Measurements from ENCODE around the gene SAMD14. TPM values are rescaled to one million over a fixed set of nuclear protein-coding genes. Genes with fewer than 3 reads are reported as not detected.

The SAMD14 gene
- total RNA-seq, 2 experiments from 2014 or later, result 0.59 TPM; not detected in 1

DNA sequence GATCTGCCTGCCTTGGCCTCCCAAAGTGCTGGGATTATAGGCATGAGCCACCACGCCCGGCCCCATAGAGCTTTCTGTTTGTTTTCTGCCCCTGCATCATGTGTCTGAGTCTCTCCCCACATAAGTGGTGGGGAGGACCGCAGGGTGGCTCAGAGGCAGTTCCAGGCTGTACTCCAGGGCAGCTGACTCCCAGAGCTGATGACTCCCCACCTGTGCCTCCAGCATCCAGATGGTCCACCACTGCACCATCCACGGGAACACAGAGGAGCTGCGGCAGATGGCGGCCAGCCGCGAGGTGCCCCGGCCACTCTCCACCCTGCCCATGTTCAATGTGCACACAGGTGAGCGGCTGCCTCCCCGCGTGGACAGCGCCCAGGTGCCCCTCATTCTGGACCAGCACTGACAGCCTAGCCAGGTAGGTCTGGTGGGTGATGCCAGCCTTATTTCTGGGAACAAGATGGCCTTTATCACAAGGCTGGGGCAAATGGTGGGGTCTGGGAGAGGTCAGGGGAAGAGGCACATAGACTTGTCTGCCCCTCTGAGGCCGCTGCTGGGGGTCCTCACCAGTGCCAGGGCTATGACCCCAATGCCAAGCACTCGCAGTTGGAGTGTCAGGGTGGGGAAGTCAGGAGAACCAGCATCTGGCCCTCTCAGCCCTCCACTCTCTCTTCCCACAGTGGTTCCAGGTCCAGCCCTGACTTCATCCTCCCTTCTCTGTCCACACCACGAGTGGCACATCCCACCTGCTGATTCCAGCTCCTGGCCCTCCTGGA is 45.3 kb upstream of the SAMD14 start:
- Histone ChIP-seq H3K9me3 (ENCODE audit: low read length) (no peaks in the 10 kb centered on the region), H3K79me2 (ENCODE audit: insufficient read depth, low read depth, low read length) (no peaks in the 10 kb centered on the region), H3K9me2 (ENCODE audit: insufficient read depth, low read length) (no peaks in the 10 kb centered on the region), H3K36me3 (ENCODE audit: insufficient read depth, low read length) (no peaks in the 10 kb centered on the region), H4K20me1 (ENCODE audit: insufficient read depth, low read length) (no peaks in the 10 kb centered on the region), H2AFZ (ENCODE audit: low read length) (no peak overlapping the region), H3K4me1 (ENCODE audit: insufficient read depth, low read length, poor library complexity, severe bottlenecking) (peaks cover 9% of the 10 kb centered on the region), H3K4me3 (ENCODE audit: low read depth, low read length, poor library complexity, severe bottlenecking) (no peak overlapping the region), H3K4me2 (ENCODE audit: low read length) (no peak overlapping the region), H3K27ac (ENCODE audit: low read depth, low read length, poor library complexity, severe bottlenecking) (no peak overlapping the region)
- TF ChIP-seq EZH2phosphoT487 (IDR thresholded peaks at IDR 0.05; ENCODE audit: borderline replicate concordance, low read depth, low read length), result no peak
- TF ChIP-seq, protein P1, sequence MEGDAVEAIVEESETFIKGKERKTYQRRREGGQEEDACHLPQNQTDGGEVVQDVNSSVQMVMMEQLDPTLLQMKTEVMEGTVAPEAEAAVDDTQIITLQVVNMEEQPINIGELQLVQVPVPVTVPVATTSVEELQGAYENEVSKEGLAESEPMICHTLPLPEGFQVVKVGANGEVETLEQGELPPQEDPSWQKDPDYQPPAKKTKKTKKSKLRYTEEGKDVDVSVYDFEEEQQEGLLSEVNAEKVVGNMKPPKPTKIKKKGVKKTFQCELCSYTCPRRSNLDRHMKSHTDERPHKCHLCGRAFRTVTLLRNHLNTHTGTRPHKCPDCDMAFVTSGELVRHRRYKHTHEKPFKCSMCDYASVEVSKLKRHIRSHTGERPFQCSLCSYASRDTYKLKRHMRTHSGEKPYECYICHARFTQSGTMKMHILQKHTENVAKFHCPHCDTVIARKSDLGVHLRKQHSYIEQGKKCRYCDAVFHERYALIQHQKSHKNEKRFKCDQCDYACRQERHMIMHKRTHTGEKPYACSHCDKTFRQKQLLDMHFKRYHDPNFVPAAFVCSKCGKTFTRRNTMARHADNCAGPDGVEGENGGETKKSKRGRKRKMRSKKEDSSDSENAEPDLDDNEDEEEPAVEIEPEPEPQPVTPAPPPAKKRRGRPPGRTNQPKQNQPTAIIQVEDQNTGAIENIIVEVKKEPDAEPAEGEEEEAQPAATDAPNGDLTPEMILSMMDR (conservative IDR thresholded peaks at IDR 0.05; ENCODE audit: low read length), result no peak
- no peak for DNase-seq (ENCODE audit: low spot score)
- ChIA-PET POLR2A (no interaction called here), CTCF (ENCODE audit: unreplicated experiment) (no interaction called here)
- intact Hi-C loops (cut with micrococcal nuclease; ENCODE audit: unreplicated experiment), result no loop called here
- BruUV-seq (replicated peaks), result no TSS peak

DNA sequence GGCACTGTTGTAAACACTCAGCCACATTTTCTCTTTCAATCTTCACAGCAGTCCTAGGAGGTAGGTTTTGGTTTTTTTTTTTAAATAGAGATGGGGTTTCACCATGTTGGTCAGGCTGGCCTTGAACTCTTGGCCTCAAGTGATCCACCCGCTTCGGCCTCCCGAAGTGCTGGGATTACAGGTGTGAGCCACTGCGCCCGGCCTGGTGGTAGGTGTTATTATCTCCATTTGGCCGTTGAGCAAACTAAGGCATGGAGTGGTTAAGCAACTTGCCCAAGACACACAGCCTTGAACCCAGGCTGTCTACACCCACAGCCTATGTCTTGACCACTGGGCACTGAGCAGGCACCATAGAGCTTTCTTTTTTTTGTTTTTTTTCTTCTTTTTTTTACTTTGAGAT is 44.5 kb upstream of the SAMD14 start:
- peaks cover 9% of the 10 kb centered on the region for H3K4me1 ChIP-seq (ENCODE audit: insufficient read depth, low read length, poor library complexity, severe bottlenecking)
- no peak overlapping the region for H3K4me2 ChIP-seq (ENCODE audit: low read length)
- no peaks in the 10 kb centered on the region for H3K36me3 ChIP-seq (ENCODE audit: insufficient read depth, low read length)
- intact Hi-C loops (cut with micrococcal nuclease; ENCODE audit: unreplicated experiment), result no loop called here
- TF ChIP-seq, protein P1 (conservative IDR thresholded peaks at IDR 0.05; ENCODE audit: low read length), result no peak
- TF ChIP-seq EZH2phosphoT487 (IDR thresholded peaks at IDR 0.05; ENCODE audit: borderline replicate concordance, low read depth, low read length), result no peak
- no TSS peak for BruUV-seq (replicated peaks)
- H3K79me2 ChIP-seq (ENCODE audit: insufficient read depth, low read depth, low read length), result no peaks in the 10 kb centered on the region
- no peaks in the 10 kb centered on the region for H3K9me2 ChIP-seq (ENCODE audit: insufficient read depth, low read length)
- no peak overlapping the region for H2AFZ ChIP-seq (ENCODE audit: low read length)
- DNase-seq (ENCODE audit: low spot score), result no peak
- POLR2A ChIA-PET, result no interaction called here
- CTCF ChIA-PET (ENCODE audit: unreplicated experiment), result no interaction called here
- H3K4me3 ChIP-seq (ENCODE audit: low read depth, low read length, poor library complexity, severe bottlenecking), result no peak overlapping the region
- no peaks in the 10 kb centered on the region for H4K20me1 ChIP-seq (ENCODE audit: insufficient read depth, low read length)
- no peak overlapping the region for H3K27ac ChIP-seq (ENCODE audit: low read depth, low read length, poor library complexity, severe bottlenecking)
- H3K9me3 ChIP-seq (ENCODE audit: low read length), result no peaks in the 10 kb centered on the region

DNA sequence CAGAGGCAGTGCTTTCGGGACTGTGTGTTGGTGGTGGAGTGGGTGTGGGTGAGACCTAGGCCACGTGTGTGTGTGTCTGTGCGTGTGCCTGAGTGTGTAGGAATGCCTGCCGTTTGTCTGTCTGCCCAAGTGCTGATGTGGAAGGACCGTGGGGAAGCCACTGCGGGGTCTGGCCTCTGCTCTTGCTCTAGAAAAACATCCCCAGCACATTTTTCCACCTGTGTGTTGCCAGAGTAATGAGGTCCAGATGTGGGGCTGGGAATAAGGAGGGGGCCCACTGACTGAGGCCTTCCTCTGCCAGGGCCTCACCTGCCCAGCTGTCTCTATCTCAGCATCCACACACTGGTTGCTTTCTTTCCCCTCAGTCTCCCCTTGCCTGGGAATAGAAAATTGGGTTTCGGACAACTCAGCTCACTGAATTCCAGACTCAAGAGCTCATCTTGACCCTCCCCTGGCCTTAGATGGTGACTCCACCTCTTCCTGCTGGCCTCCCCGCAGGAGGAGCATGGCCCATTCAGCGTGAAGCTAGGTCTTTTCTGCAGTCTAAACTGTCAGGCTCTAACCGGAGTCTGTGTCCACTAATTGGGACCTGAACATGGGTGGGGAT is 43.5 kb upstream of the SAMD14 start:
- BruUV-seq (replicated peaks), result no TSS peak
- H4K20me1 ChIP-seq (ENCODE audit: insufficient read depth, low read length), result no peaks in the 10 kb centered on the region
- H2AFZ ChIP-seq (ENCODE audit: low read length), result no peak overlapping the region
- no peaks in the 10 kb centered on the region for H3K9me2 ChIP-seq (ENCODE audit: insufficient read depth, low read length)
- no peak for DNase-seq (ENCODE audit: low spot score)
- TF ChIP-seq EZH2phosphoT487 (IDR thresholded peaks at IDR 0.05; ENCODE audit: borderline replicate concordance, low read depth, low read length), result no peak
- TF ChIP-seq, protein P1 (conservative IDR thresholded peaks at IDR 0.05; ENCODE audit: low read length), result no peak
- no peaks in the 10 kb centered on the region for H3K79me2 ChIP-seq (ENCODE audit: insufficient read depth, low read depth, low read length)
- no peak overlapping the region for H3K27ac ChIP-seq (ENCODE audit: low read depth, low read length, poor library complexity, severe bottlenecking)
- no peak overlapping the region for H3K4me3 ChIP-seq (ENCODE audit: low read depth, low read length, poor library complexity, severe bottlenecking)
- H3K4me1 ChIP-seq (ENCODE audit: insufficient read depth, low read length, poor library complexity, severe bottlenecking), result peaks cover 15% of the 10 kb centered on the region
- no peaks in the 10 kb centered on the region for H3K9me3 ChIP-seq (ENCODE audit: low read length)
- H3K36me3 ChIP-seq (ENCODE audit: insufficient read depth, low read length), result no peaks in the 10 kb centered on the region
- POLR2A ChIA-PET, result no interaction called here
- intact Hi-C loops (cut with micrococcal nuclease; ENCODE audit: unreplicated experiment), result no loop called here
- CTCF ChIA-PET (ENCODE audit: unreplicated experiment), result no interaction called here
- H3K4me2 ChIP-seq (ENCODE audit: low read length), result no peak overlapping the region

Data from OCI-LY7 (cell line).